B cell (primary cell): Measurements from ENCODE around the gene SIKE1. TPM values are rescaled to one million over a fixed set of nuclear protein-coding genes. Genes with fewer than 3 reads are reported as not detected.

Experiments
- ATAC-seq: fragments of 200-7000 bp; cut with Tn5 transposase; one replicate; pipeline ENCODE4 v1.10.0; 2021; ENCODE audit warnings: low read depth, mild to moderate bottlenecking, moderate number of reproducible peaks, moderate library complexity
- CTCF ChIA-PET: fragments of 350-600 bp; sonication (Branson Sonifier 250); formaldehyde crosslinking; loops from one replicate; lab custom pipeline; 2021; ENCODE audit warnings: antibody characterized with exemption, inconsistent platforms; lab: Charles Lee
- POLR2A ChIA-PET: fragments of 350-600 bp; sonication (Branson Sonifier 250); formaldehyde crosslinking; loops from one replicate; lab custom pipeline; 2021; ENCODE audit warnings: antibody characterized with exemption; lab: Charles Lee
- DNase-seq: peaks from one replicate; pipeline ENCODE4 v3.0.0; 2013
- H2AFZ ChIP-seq: 2 replicates; pipeline ENCODE4 v1.6.1; 2012; ENCODE audit warnings: mild to moderate bottlenecking, low read depth, low read length; ENCODE audit not compliant: insufficient read depth, poor library complexity, severe bottlenecking
- H3K27ac ChIP-seq, 2 donors: 1 replicate in 1 of 2; 2 replicates in 1 of 2; pipeline ENCODE4 v1.5.1; 2012 to 2013; ENCODE audit warnings: low read length in 2 of 2, mild to moderate bottlenecking in 2 of 2, moderate library complexity in 1 of 2
- H3K27me3 ChIP-seq, 4 experiments: fragments of 200-600 bp in 1 of 4; sonication (generic) in 1 of 4; replicated peaks in 1 of 4; 1 replicate in 2 of 4; 2 replicates in 2 of 4; pipeline versions ENCODE4 v1.6.1 to v1.7.0; 2013 to 2016; ENCODE audit warnings: low read length in 3 of 4, mild to moderate bottlenecking in 2 of 4, mixed read lengths in 1 of 4, moderate library complexity in 1 of 4; ENCODE audit not compliant: insufficient read depth in 4 of 4, control insufficient read depth in 3 of 4; ENCODE audit errors: control extremely low read depth in 1 of 4
- H3K36me3 ChIP-seq, 2 experiments: replicated peaks in 1 of 2; 1 replicate in 1 of 2; 2 replicates in 1 of 2; pipeline versions ENCODE4 v1.6.1 to v1.7.1; 2013; ENCODE audit warnings: low read length in 1 of 2; ENCODE audit not compliant: insufficient read depth in 2 of 2, control insufficient read depth in 1 of 2; ENCODE audit errors: control extremely low read depth in 1 of 2, extremely low read depth in 1 of 2
- H3K4me1 ChIP-seq, 2 donors: fragments of 200-600 bp in 1 of 2; sonication (generic) in 1 of 2; 1 replicate in 1 of 2; 2 replicates in 1 of 2; pipeline versions ENCODE4 v1.5.1 to v1.6.1; 2013 to 2017; ENCODE audit warnings: low read length in 2 of 2; ENCODE audit not compliant: control insufficient read depth in 2 of 2, insufficient read depth in 2 of 2
- H3K4me2 ChIP-seq: replicated peaks from 2 replicates; pipeline ENCODE3; 2012; ENCODE audit warnings: mild to moderate bottlenecking, low read depth, low read length; ENCODE audit not compliant: poor library complexity, severe bottlenecking
- H3K4me3 ChIP-seq, 5 experiments: fragments of 200-600 bp in 1 of 5; sonication (generic) in 1 of 5; 1 replicate in 3 of 5; 2 replicates in 2 of 5; pipeline versions ENCODE4 v1.5.1 to v1.7.0; 2011 to 2016; ENCODE audit warnings: low read length in 4 of 5, mild to moderate bottlenecking in 4 of 5, low read depth in 2 of 5, control low read depth in 1 of 5, moderate library complexity in 1 of 5; ENCODE audit not compliant: insufficient read depth in 1 of 5; ENCODE audit errors: control extremely low read depth in 1 of 5, extremely low read depth in 1 of 5
- H3K79me2 ChIP-seq: fragments of 200-600 bp; sonication (generic); one replicate; pipeline ENCODE4 v1.6.0; 2016; ENCODE audit warnings: low read length; ENCODE audit not compliant: control insufficient read depth, insufficient read depth
- H3K9ac ChIP-seq: fragments of 200-600 bp; sonication (generic); 2 replicates; pipeline ENCODE4 v1.6.1; 2017; ENCODE audit warnings: mild to moderate bottlenecking, low read length, moderate library complexity
- H3K9me3 ChIP-seq, 3 donors: one replicate each; pipeline versions ENCODE4 v1.6.1 to v1.7.1; 2013; ENCODE audit warnings: low read length in 2 of 3; ENCODE audit not compliant: control insufficient read depth in 2 of 3, insufficient read depth in 1 of 3; ENCODE audit errors: control extremely low read depth in 1 of 3
- H4K20me1 ChIP-seq: 2 replicates; pipeline ENCODE4 v1.6.0; 2012; ENCODE audit warnings: mild to moderate bottlenecking, low read length; ENCODE audit not compliant: insufficient read depth, control insufficient read depth, poor library complexity, severe bottlenecking
- H3K27ac Mint-ChIP-seq: one replicate; pipeline ENCODE4 v1.8.0; 2021; ENCODE audit warnings: mixed read lengths
- H3K27me3 Mint-ChIP-seq: one replicate; pipeline ENCODE4 v1.8.0; 2021; ENCODE audit warnings: mixed read lengths
- H3K4me1 Mint-ChIP-seq: one replicate; pipeline ENCODE4 v1.8.0; 2021; ENCODE audit warnings: mixed read lengths
- H3K4me3 Mint-ChIP-seq: one replicate; pipeline ENCODE4 v1.8.0; 2021; ENCODE audit warnings: mixed read lengths
- H3K9me3 Mint-ChIP-seq: one replicate; pipeline ENCODE4 v1.8.0; 2022; ENCODE audit warnings: mixed read lengths; ENCODE audit not compliant: insufficient read depth
- CTCF ChIP-seq: fragments of 200-600 bp; IDR thresholded peaks from one replicate; pipeline ENCODE4 v1.8.0; 2022; ENCODE audit warnings: antibody characterized with exemption, mild to moderate bottlenecking
- EZH2 ChIP-seq: IDR thresholded peaks from 2 replicates; pipeline ENCODE4 v1.6.1; 2012; ENCODE audit warnings: borderline replicate concordance, low read depth, mild to moderate bottlenecking, moderate library complexity, low read length; ENCODE audit not compliant: insufficient read depth, poor library complexity, severe bottlenecking
- WGBS: methylation state at CpG from one replicate; pipeline ENCODE4 v1.1.5; 2013; ENCODE audit warnings: missing lambda C conversion rate; ENCODE audit not compliant: insufficient coverage; 5-methylcytosine and 5-hydroxymethylcytosine counted together
- intact Hi-C: fragments of 100-400 bp; cut with micrococcal nuclease; formaldehyde crosslinking; loops from one replicate; pipeline ENCODE4 v1.10.0; 2022
- polyA plus RNA-seq: library from polyadenylated mRNA; depleted of rRNA; stranded (reverse); fragments of >200 nt; gene quantifications from 2 replicates; pipeline ENCODE4 v1.2.3, GENCODE V29; 2012
- total RNA-seq, 2 donors: library from RNA; stranded (reverse); fragments of 120-200 nt in 1 of 2; gene quantifications; 1 replicate in 1 of 2; 2 replicates in 1 of 2; pipeline versions ENCODE4 v1.2.3 to v1.2.4, GENCODE V29; 2013 to 2022

SIKE1 gene
- total and polyA plus RNA-seq, 2 donors (not counting 1 experiment from before 2014, with no cell fraction given), result 18.4 to 47.8 TPM

DNA sequence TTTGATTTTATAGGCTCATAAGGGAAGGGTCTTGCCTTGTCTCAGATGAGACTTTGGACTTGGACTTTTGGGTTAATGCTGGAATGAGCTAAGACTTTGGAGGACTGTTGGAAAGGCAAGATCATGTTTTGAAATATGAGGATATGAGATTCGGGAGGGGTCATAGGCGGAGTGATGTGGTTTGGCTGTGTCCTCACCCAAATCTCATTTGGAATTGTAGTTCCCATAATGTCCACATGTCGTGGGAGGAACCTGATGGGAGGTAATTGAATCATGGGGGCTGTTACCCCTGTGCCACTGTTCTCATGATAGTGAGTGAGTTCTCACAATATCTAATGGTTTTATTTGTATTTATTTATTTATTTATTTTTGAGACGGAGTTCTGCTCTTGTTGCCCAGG is 15.8 kb downstream of the SIKE1 start:
- intact Hi-C loops, result no loop called here
- Histone ChIP-seq H3K36me3 (peaks cover 0 to 4% of the 10 kb centered on the region in 2 experiments), H3K9ac (no peak overlapping the region), H3K27me3 (no peaks in the 10 kb centered on the region), H2AFZ (no peak overlapping the region), H3K4me3 (no peak overlapping the region), H3K9me3 (peaks cover 0 to 4% (median 0%) of the 10 kb centered on the region in 3 donors), H3K79me2 (no peaks in the 10 kb centered on the region), H3K27ac (no peak overlapping the region), H4K20me1 (no peaks in the 10 kb centered on the region), H3K4me1 (no peaks in the 10 kb centered on the region), H3K4me2 (no peak overlapping the region)
- no peak for ATAC-seq
- Mint-ChIP-seq H3K9me3 (peaks cover 3% of the 10 kb centered on the region), H3K4me1 (no peaks in the 10 kb centered on the region), H3K4me3 (no peak overlapping the region), H3K27me3 (no peaks in the 10 kb centered on the region), H3K27ac (no peak overlapping the region)
- WGBS, result 88% methylated on average over 2 of the region's 4 CpGs
- DNase-seq, result no peak
- ChIA-PET CTCF (no interaction called here), POLR2A (no interaction called here)
- no peak for TF ChIP-seq EZH2
- no peak for TF ChIP-seq CTCF

- intact Hi-C loops, result loop anchor here (1.0 to 5.0 kb wide), 3 partner anchors 22 to 339 kb away; partner anchors contain the start of genes SIKE1 and TRIM33
- H3K4me3 Mint-ChIP-seq, result peak overlapping the region; percentile 100
- H3K36me3 ChIP-seq, result peaks cover 0 to 3% of the 10 kb centered on the region in 2 experiments
- H3K9me3 ChIP-seq, result peaks cover 0 to 2% (median 0%) of the 10 kb centered on the region in 3 donors
- H3K27me3 ChIP-seq, result no peaks in the 10 kb centered on the region
- peak overlapping the region; percentile 81 to 100 (median 100) for H3K4me3 ChIP-seq
- no peak for ATAC-seq
- H4K20me1 ChIP-seq, result peaks cover 40% of the 10 kb centered on the region
- ChIA-PET CTCF (interaction anchor here (1.5 kb wide), 1 partner anchor 42 kb away, joined by 4 read pairs; the partner anchor contains the start of gene NRAS), POLR2A (interaction anchor here (1.1 to 1.4 kb wide), 3 partner anchors 22 to 247 kb away, joined by 5 to 16 read pairs (median 6); partner anchors contain the start of genes NRAS, SIKE1 and TRIM33)
- H3K27me3 Mint-ChIP-seq, result no peaks in the 10 kb centered on the region
- peaks cover 52% of the 10 kb centered on the region for H3K79me2 ChIP-seq
- H2AFZ ChIP-seq, result peak overlapping the region; percentile 98
- TF ChIP-seq EZH2 (no peak), CTCF (no peak)
- peak overlapping the region; percentile 80 for H3K4me2 ChIP-seq
- peak overlapping the region; percentile 100 for H3K9ac ChIP-seq
- peaks cover 3% of the 10 kb centered on the region for H3K9me3 Mint-ChIP-seq
- peaks cover 40 to 41% of the 10 kb centered on the region in 2 donors for H3K4me1 ChIP-seq
- peak overlapping the region; percentile 100 for H3K27ac Mint-ChIP-seq
- WGBS, result 0% methylated on average over 1 of the region's 6 CpGs
- peak overlapping the region; percentile 99 to 100 for H3K27ac ChIP-seq
- peaks cover 50% of the 10 kb centered on the region for H3K4me1 Mint-ChIP-seq
- no peak for DNase-seq
Observed at GRCh38 chr1:114758256-114758832, 22.1 kb downstream of the SIKE1 start.
